ENCODE results near the gene DVL1. TPM values are rescaled to one million over a fixed set of nuclear protein-coding genes. Genes with fewer than 3 reads are reported as not detected.

DVL1 gene
- total and polyA plus RNA-seq, 2 experiments from 2014 or later, result 8.6 to 113 TPM

- no peaks in the 10 kb centered on the region for H3K9me2 ChIP-seq (ENCODE audit: insufficient read depth)
- 95% methylated on average over 17 to 23 of the region's 23 CpGs for WGBS, 2 experiments (ENCODE audit: low coverage in 1 of 2, low lambda C conversion rate in 2 of 2, missing lambda C conversion rate in 2 of 2)
These were observed 9.0 kb downstream of the DVL1 start for GRCh38 chr1:1340185-1340584.

GRCh38 chr1:1338278-1338677, 10.9 kb downstream of the DVL1 start:
- Histone ChIP-seq H3K9me2 (ENCODE audit: insufficient read depth) (no peaks in the 10 kb centered on the region), H3K9me3 (ENCODE audit: low read depth) (no peaks in the 10 kb centered on the region), H3F3A (ENCODE audit: insufficient read depth) (no peaks in the 10 kb centered on the region), H3K4me2 (ENCODE audit: unreplicated experiment) (no peak overlapping the region), H3K27me3 (replicated peaks; ENCODE audit: insufficient read depth) (no peaks in the 10 kb centered on the region), H3K79me2 (ENCODE audit: insufficient read depth) (peaks cover 23% of the 10 kb centered on the region), H3K9ac (no peak overlapping the region), H3K36me3 (ENCODE audit: low read depth) (no peaks in the 10 kb centered on the region; the same call in 1 of the 2 replicates), H4K20me1 (ENCODE audit: insufficient read depth) (no peaks in the 10 kb centered on the region), H3K4me3 (no peak overlapping the region), H3K4me1 (ENCODE audit: insufficient read depth) (no peaks in the 10 kb centered on the region), H2AFZ (no peak overlapping the region), H3K27ac (no peak overlapping the region)
- WGBS, 2 experiments (ENCODE audit: low coverage in 1 of 2, low lambda C conversion rate in 2 of 2, missing lambda C conversion rate in 2 of 2), result 95 to 97% methylated on average over 26 to 36 of the region's 36 CpGs
- DNase-seq, result no peak
- TF ChIP-seq EZH2phosphoT487 (IDR thresholded peaks at IDR 0.05; ENCODE audit: insufficient read depth, low read depth), result no peak
- no peak for TF ChIP-seq EZH2 (IDR thresholded peaks at IDR 0.05; ENCODE audit: insufficient read depth, poor library complexity, severe bottlenecking)
- in situ Hi-C loops (cut with MboI), result no loop called here

More at GRCh38 chr1:1340185-1340584, 9.0 kb downstream of the DVL1 start:
- no peak overlapping the region for H3K4me2 ChIP-seq (ENCODE audit: unreplicated experiment)
- TF ChIP-seq EZH2phosphoT487 (IDR thresholded peaks at IDR 0.05; ENCODE audit: insufficient read depth, low read depth), result no peak
- no peaks in the 10 kb centered on the region for H3F3A ChIP-seq (ENCODE audit: insufficient read depth)
- peaks cover 10% of the 10 kb centered on the region for H3K4me1 ChIP-seq (ENCODE audit: insufficient read depth)
- peaks cover 42% of the 10 kb centered on the region for H3K79me2 ChIP-seq (ENCODE audit: insufficient read depth)
- no peak overlapping the region for H2AFZ ChIP-seq
- no peaks in the 10 kb centered on the region for H3K27me3 ChIP-seq (replicated peaks; ENCODE audit: insufficient read depth)
- no peak overlapping the region for H3K4me3 ChIP-seq
- no peaks in the 10 kb centered on the region; the same call in 1 of the 2 replicates for H3K36me3 ChIP-seq (ENCODE audit: low read depth)
- H3K9ac ChIP-seq, result no peak overlapping the region
- no peak overlapping the region for H3K27ac ChIP-seq
- DNase-seq, result no peak
- no peaks in the 10 kb centered on the region for H4K20me1 ChIP-seq (ENCODE audit: insufficient read depth)
- H3K9me3 ChIP-seq (ENCODE audit: low read depth), result no peaks in the 10 kb centered on the region
- in situ Hi-C loops (cut with MboI), result no loop called here

GRCh38 chr1:1337793-1338147, 11.4 kb downstream of the DVL1 start:
- no peak overlapping the region for H3K4me3 ChIP-seq
- H3K9ac ChIP-seq, result no peak overlapping the region
- H3F3A ChIP-seq (ENCODE audit: insufficient read depth), result no peaks in the 10 kb centered on the region
- H3K36me3 ChIP-seq (ENCODE audit: low read depth), result no peaks in the 10 kb centered on the region; the same call in 1 of the 2 replicates
- H3K4me1 ChIP-seq (ENCODE audit: insufficient read depth), result no peaks in the 10 kb centered on the region
- no peak overlapping the region for H2AFZ ChIP-seq
- no peak overlapping the region for H3K27ac ChIP-seq
- no peak for DNase-seq
- H3K4me2 ChIP-seq (ENCODE audit: unreplicated experiment), result no peak overlapping the region
- H3K9me3 ChIP-seq (ENCODE audit: low read depth), result no peaks in the 10 kb centered on the region
- TF ChIP-seq EZH2phosphoT487 (IDR thresholded peaks at IDR 0.05; ENCODE audit: insufficient read depth, low read depth), result no peak
- TF ChIP-seq EZH2 (IDR thresholded peaks at IDR 0.05; ENCODE audit: insufficient read depth, poor library complexity, severe bottlenecking), result no peak
- H3K9me2 ChIP-seq (ENCODE audit: insufficient read depth), result no peaks in the 10 kb centered on the region
- WGBS, 2 experiments (ENCODE audit: low coverage in 1 of 2, low lambda C conversion rate in 2 of 2, missing lambda C conversion rate in 2 of 2), result 94 to 95% methylated on average over 7 to 18 of the region's 18 CpGs
- peaks cover 18% of the 10 kb centered on the region; the same call in 1 of the 2 replicates for H3K79me2 ChIP-seq (ENCODE audit: insufficient read depth)
- no peaks in the 10 kb centered on the region for H4K20me1 ChIP-seq (ENCODE audit: insufficient read depth)
- H3K27me3 ChIP-seq (replicated peaks; ENCODE audit: insufficient read depth), result no peaks in the 10 kb centered on the region
- in situ Hi-C loops (cut with MboI), result no loop called here

DNA sequence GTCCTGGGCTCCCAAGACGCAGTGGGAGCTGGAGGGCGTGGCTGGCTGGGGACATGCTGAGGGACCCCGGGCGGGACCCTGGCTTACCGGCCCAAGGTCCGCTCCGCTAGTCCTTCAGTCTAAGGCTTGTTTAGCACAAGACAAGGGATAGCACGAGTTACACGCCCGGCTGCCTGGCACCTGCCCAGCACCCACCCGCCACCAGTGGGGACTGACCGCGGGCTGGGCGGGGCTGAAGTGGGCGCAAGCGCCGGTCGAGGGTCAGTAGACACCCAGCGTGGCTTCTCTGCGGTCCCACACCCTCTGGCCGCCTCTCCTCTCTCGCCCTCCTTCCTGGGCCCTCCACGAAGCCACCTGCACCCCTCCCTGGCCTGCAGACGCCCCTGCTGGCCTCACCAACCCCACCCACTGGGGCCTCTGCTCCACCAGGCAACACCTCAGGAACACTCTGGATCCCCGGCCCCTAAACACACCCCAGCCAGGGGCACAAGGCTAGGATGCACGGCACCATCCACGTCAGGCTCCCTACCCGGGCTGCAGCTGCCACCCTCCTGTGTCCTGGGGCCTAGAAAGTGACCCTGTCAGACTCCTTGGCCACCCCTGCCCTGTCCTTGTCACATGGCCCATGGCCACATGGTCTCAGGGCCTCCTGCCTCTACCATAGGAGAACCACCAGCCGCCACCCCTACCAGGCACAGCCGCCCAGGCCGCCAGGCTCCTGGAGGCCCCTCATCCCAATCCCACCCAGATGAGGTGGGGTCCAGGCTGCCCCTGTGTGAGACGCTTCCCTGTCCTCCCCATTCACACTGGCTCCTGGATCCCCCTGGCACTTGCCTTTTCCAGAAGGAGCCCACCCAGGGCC, 12.1 kb downstream of the DVL1 start:
- Histone ChIP-seq H3K9me2 (ENCODE audit: insufficient read depth) (no peaks in the 10 kb centered on the region), H3K4me1 (ENCODE audit: insufficient read depth) (no peaks in the 10 kb centered on the region), H3K9me3 (ENCODE audit: low read depth) (no peaks in the 10 kb centered on the region), H3K79me2 (ENCODE audit: insufficient read depth) (peaks cover 13% of the 10 kb centered on the region; the same call in 1 of the 2 replicates), H3F3A (ENCODE audit: insufficient read depth) (no peaks in the 10 kb centered on the region), H2AFZ (no peak overlapping the region), H3K4me2 (ENCODE audit: unreplicated experiment) (no peak overlapping the region), H3K36me3 (ENCODE audit: low read depth) (no peaks in the 10 kb centered on the region; the same call in 1 of the 2 replicates), H3K27ac (no peak overlapping the region), H3K4me3 (no peak overlapping the region), H4K20me1 (ENCODE audit: insufficient read depth) (no peaks in the 10 kb centered on the region), H3K9ac (no peak overlapping the region), H3K27me3 (replicated peaks; ENCODE audit: insufficient read depth) (no peaks in the 10 kb centered on the region)
- no peak for DNase-seq
- 95 to 96% methylated on average over 26 to 31 of the region's 32 CpGs for WGBS, 2 experiments (ENCODE audit: low coverage in 1 of 2, low lambda C conversion rate in 2 of 2, missing lambda C conversion rate in 2 of 2)
- in situ Hi-C loops (cut with MboI), result no loop called here
- TF ChIP-seq EZH2phosphoT487 (IDR thresholded peaks at IDR 0.05; ENCODE audit: insufficient read depth, low read depth), result no peak
